Measurements from ENCODE around the gene PPP2R2C. TPM values are rescaled to one million over a fixed set of nuclear protein-coding genes. Genes with fewer than 3 reads are reported as not detected.

Gene PPP2R2C
- total RNA-seq, 2 experiments from 2014 or later = not detected

DNA sequence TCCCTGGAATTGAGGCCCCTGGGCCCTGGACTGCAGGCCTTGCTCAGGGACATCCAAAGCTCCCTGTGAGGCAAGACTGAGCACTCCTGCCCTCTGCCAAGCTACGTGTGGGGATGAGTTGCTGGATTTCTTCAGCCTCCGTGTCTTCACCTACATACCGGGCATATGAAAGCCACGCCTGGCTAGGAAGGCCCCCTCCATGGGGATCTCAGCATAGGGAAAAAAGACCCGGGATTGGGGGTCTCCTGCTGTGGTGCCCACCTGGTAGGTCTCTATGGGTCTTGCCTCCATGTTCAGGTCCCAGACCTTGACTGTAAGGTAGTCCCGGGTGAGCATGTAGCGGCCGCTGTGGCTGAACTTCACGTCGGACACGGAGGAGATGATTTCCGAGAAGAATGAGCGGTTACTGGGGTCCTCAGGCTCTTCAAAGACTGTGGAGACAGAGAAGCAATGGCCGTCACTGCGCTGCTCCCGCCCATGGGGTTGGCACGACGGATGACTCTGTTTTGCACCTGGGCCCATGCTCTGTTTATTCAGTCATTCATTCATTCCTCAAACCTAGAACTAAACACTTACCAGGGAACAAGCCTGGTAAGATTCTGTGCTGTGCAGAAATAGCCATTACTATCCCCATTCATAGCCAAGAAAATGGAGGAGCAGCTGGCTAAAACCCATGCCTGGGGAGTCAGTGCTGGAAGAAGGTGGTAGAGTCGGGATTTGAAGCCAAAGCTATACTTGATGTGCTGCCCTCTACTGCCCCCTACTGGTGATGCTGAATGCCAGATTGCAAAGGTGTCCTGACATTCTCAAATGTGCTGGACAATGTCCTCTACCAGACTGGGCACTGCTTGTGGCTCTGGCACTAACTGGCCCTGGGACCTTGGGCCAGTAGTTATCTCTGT lies 138.9 kb downstream of the PPP2R2C start:
- Histone ChIP-seq H3K79me2 (ENCODE audit: insufficient read depth, low read depth, low read length) (no peaks in the 10 kb centered on the region), H3K4me3 (ENCODE audit: low read depth, low read length, poor library complexity, severe bottlenecking) (no peak overlapping the region), H3K27ac (ENCODE audit: low read depth, low read length, poor library complexity, severe bottlenecking) (no peak overlapping the region), H2AFZ (ENCODE audit: low read length) (no peak overlapping the region), H4K20me1 (ENCODE audit: insufficient read depth, low read length) (no peaks in the 10 kb centered on the region; the same call in 1 of the 2 replicates), H3K4me1 (ENCODE audit: insufficient read depth, low read length, poor library complexity, severe bottlenecking) (peaks cover 12% of the 10 kb centered on the region), H3K36me3 (ENCODE audit: insufficient read depth, low read length) (no peaks in the 10 kb centered on the region), H3K9me3 (ENCODE audit: low read length) (0 out of 2 replicates have a peak, but pooled peaks cover 6% of the 10 kb centered on the region), H3K4me2 (ENCODE audit: low read length) (no peak overlapping the region), H3K9me2 (ENCODE audit: insufficient read depth, low read length) (no peaks in the 10 kb centered on the region)
- BruUV-seq (replicated peaks) = no TSS peak
- intact Hi-C loops (cut with micrococcal nuclease; ENCODE audit: unreplicated experiment) = loop anchor here (5.0 kb wide), 1 partner anchor 214 kb away; no protein-coding TSS in a partner anchor
- TF ChIP-seq, protein P1, sequence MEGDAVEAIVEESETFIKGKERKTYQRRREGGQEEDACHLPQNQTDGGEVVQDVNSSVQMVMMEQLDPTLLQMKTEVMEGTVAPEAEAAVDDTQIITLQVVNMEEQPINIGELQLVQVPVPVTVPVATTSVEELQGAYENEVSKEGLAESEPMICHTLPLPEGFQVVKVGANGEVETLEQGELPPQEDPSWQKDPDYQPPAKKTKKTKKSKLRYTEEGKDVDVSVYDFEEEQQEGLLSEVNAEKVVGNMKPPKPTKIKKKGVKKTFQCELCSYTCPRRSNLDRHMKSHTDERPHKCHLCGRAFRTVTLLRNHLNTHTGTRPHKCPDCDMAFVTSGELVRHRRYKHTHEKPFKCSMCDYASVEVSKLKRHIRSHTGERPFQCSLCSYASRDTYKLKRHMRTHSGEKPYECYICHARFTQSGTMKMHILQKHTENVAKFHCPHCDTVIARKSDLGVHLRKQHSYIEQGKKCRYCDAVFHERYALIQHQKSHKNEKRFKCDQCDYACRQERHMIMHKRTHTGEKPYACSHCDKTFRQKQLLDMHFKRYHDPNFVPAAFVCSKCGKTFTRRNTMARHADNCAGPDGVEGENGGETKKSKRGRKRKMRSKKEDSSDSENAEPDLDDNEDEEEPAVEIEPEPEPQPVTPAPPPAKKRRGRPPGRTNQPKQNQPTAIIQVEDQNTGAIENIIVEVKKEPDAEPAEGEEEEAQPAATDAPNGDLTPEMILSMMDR (conservative IDR thresholded peaks at IDR 0.05; ENCODE audit: low read length) = peak; percentile 83
- TF ChIP-seq EZH2phosphoT487 (IDR thresholded peaks at IDR 0.05; ENCODE audit: borderline replicate concordance, low read depth, low read length) = no peak
- DNase-seq (ENCODE audit: low spot score) = peak; percentile 39
- ChIA-PET POLR2A (no interaction called here), CTCF (ENCODE audit: unreplicated experiment) (no interaction called here)

DNA sequence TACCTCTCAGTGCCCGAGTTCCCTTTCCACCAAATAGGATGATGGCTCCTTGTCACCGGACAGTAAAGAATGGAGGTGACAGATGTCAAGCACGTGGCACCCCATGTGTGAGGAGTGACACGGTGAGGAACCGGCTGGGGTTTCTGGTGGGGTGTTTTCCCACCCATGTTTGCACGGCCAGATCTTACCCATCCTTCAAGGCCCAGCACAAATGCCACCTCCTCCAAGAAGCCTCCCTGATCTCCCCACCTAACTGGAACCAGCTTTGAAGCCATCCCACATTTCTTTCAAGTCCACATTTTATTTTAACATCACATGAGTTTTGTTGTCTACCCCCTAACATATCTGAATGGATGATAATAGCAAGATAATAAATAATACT lies 139.8 kb downstream of the PPP2R2C start:
- DNase-seq (ENCODE audit: low spot score) = no peak
- Histone ChIP-seq H3K4me2 (ENCODE audit: low read length) (no peak overlapping the region), H3K9me3 (ENCODE audit: low read length) (0 out of 2 replicates have a peak, but pooled peaks cover 6% of the 10 kb centered on the region), H3K9me2 (ENCODE audit: insufficient read depth, low read length) (no peaks in the 10 kb centered on the region), H3K79me2 (ENCODE audit: insufficient read depth, low read depth, low read length) (no peaks in the 10 kb centered on the region), H3K4me3 (ENCODE audit: low read depth, low read length, poor library complexity, severe bottlenecking) (no peak overlapping the region), H3K27ac (ENCODE audit: low read depth, low read length, poor library complexity, severe bottlenecking) (no peak overlapping the region), H4K20me1 (ENCODE audit: insufficient read depth, low read length) (no peaks in the 10 kb centered on the region), H3K36me3 (ENCODE audit: insufficient read depth, low read length) (no peaks in the 10 kb centered on the region), H2AFZ (ENCODE audit: low read length) (no peak overlapping the region), H3K4me1 (ENCODE audit: insufficient read depth, low read length, poor library complexity, severe bottlenecking) (peaks cover 3% of the 10 kb centered on the region)
- BruUV-seq (replicated peaks) = no TSS peak
- intact Hi-C loops (cut with micrococcal nuclease; ENCODE audit: unreplicated experiment) = loop anchor here (5.0 kb wide), 1 partner anchor 215 kb away; no protein-coding TSS in a partner anchor
- CTCF ChIA-PET (ENCODE audit: unreplicated experiment) = no interaction called here
- TF ChIP-seq, protein P1 (conservative IDR thresholded peaks at IDR 0.05; ENCODE audit: low read length) = no peak
- no peak for TF ChIP-seq EZH2phosphoT487 (IDR thresholded peaks at IDR 0.05; ENCODE audit: borderline replicate concordance, low read depth, low read length)
- POLR2A ChIA-PET = no interaction called here

Data from OCI-LY7 (cell line).